Liver (tissue), 3 donors: ENCODE measurements around the gene HTR6.

ENCODE experiments used
- EGR1 ChIP-seq, 2 donors: IDR thresholded peaks; 2 replicates each; pipeline ENCODE4 v1.6.1; 2016 to 2018; ENCODE audit warnings: antibody characterized with exemption in 2 of 2, low read depth in 2 of 2
- FOXA1 ChIP-seq: IDR thresholded peaks from 2 replicates; pipeline ENCODE4 v1.6.1; 2016; ENCODE audit warnings: antibody characterized with exemption
- GABPA ChIP-seq, 2 donors: IDR thresholded peaks in 1 of 2; conservative IDR thresholded peaks in 1 of 2; 2 replicates each; pipeline ENCODE4 v1.6.1; 2016; ENCODE audit warnings: antibody characterized with exemption in 2 of 2, mild to moderate bottlenecking in 1 of 2, moderate library complexity in 1 of 2
- JUND ChIP-seq, 2 donors: IDR thresholded peaks; 2 replicates each; pipeline ENCODE4 v1.6.1; 2016; ENCODE audit warnings: antibody characterized with exemption in 2 of 2
- RAD21 ChIP-seq, 2 donors: IDR thresholded peaks; 2 replicates each; pipeline ENCODE4 v1.6.1; 2016; ENCODE audit warnings: antibody characterized with exemption in 2 of 2, mild to moderate bottlenecking in 2 of 2
- REST ChIP-seq: IDR thresholded peaks from 2 replicates; pipeline ENCODE4 v1.6.1; 2016; ENCODE audit warnings: antibody characterized with exemption, mild to moderate bottlenecking
- RXRA ChIP-seq, 2 donors: IDR thresholded peaks; 2 replicates each; pipeline ENCODE4 v1.6.1; 2017 to 2018; ENCODE audit warnings: antibody characterized with exemption in 2 of 2, mild to moderate bottlenecking in 1 of 2
- TAF1 ChIP-seq: conservative IDR thresholded peaks from 2 replicates; pipeline ENCODE4 v1.6.1; 2016; ENCODE audit warnings: antibody characterized with exemption, mild to moderate bottlenecking
- YY1 ChIP-seq: IDR thresholded peaks from 2 replicates; pipeline ENCODE4 v1.6.1; 2016; ENCODE audit warnings: antibody characterized with exemption, mild to moderate bottlenecking
- ZBTB33 ChIP-seq: IDR thresholded peaks from 2 replicates; pipeline ENCODE4 v1.6.1; 2016; ENCODE audit warnings: antibody characterized with exemption
- TF ChIP-seq, protein P1 (sequence below): fragments of 150-350 bp; IDR thresholded peaks from 2 replicates; pipeline ENCODE4 v1.5.1; 2017; ENCODE audit warnings: improper control_type of control experiment, low read depth, low read length; ENCODE audit not compliant: missing input control
- TF ChIP-seq, protein P2 (sequence below): IDR thresholded peaks from 2 replicates; pipeline ENCODE4 v1.6.1; 2016; ENCODE audit warnings: antibody characterized with exemption
- TF ChIP-seq, protein P3 (sequence below): IDR thresholded peaks from 2 replicates; pipeline ENCODE4 v1.6.1; 2016; ENCODE audit warnings: antibody characterized with exemption
- donor health status: healthy.
- donor health status: healthy.

- TF ChIP-seq, protein P1, sequence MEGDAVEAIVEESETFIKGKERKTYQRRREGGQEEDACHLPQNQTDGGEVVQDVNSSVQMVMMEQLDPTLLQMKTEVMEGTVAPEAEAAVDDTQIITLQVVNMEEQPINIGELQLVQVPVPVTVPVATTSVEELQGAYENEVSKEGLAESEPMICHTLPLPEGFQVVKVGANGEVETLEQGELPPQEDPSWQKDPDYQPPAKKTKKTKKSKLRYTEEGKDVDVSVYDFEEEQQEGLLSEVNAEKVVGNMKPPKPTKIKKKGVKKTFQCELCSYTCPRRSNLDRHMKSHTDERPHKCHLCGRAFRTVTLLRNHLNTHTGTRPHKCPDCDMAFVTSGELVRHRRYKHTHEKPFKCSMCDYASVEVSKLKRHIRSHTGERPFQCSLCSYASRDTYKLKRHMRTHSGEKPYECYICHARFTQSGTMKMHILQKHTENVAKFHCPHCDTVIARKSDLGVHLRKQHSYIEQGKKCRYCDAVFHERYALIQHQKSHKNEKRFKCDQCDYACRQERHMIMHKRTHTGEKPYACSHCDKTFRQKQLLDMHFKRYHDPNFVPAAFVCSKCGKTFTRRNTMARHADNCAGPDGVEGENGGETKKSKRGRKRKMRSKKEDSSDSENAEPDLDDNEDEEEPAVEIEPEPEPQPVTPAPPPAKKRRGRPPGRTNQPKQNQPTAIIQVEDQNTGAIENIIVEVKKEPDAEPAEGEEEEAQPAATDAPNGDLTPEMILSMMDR: no peak
- TF ChIP-seq, protein P2, sequence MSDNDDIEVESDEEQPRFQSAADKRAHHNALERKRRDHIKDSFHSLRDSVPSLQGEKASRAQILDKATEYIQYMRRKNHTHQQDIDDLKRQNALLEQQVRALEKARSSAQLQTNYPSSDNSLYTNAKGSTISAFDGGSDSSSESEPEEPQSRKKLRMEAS: no peak
- no peak for TF ChIP-seq TAF1
- TF ChIP-seq EGR1 (IDR thresholded peaks at IDR 0.05; ENCODE audit: low read depth in 2 of 2): no peak
- TF ChIP-seq FOXA1: no peak
- TF ChIP-seq YY1: no peak
- no peak for TF ChIP-seq JUND (IDR thresholded peaks at IDR 0.05)
- TF ChIP-seq, protein P3, sequence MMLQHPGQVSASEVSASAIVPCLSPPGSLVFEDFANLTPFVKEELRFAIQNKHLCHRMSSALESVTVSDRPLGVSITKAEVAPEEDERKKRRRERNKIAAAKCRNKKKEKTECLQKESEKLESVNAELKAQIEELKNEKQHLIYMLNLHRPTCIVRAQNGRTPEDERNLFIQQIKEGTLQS: no peak
- TF ChIP-seq REST: no peak
- TF ChIP-seq GABPA (IDR thresholded peaks at IDR 0.05 in 1 of 2, conservative IDR thresholded peaks at IDR 0.05 in 1 of 2): no peak
- TF ChIP-seq RXRA (IDR thresholded peaks at IDR 0.05): no peak
- no peak for TF ChIP-seq RAD21 (IDR thresholded peaks at IDR 0.05)
- TF ChIP-seq ZBTB33: no peak
Observed at GRCh38 chr1:19709260-19709793, 44.7 kb downstream of the HTR6 start.
